NCI-H1436 treated with DMSO at 0.1 percent for 48 hours (cell line): ENCODE data around the gene CCDC192.

ENCODE experiments used
- DNase-seq: peaks from one replicate; lab custom pipeline; 2025; lab: John Stamatoyannopoulos, UW

CCDC192 gene

DNA sequence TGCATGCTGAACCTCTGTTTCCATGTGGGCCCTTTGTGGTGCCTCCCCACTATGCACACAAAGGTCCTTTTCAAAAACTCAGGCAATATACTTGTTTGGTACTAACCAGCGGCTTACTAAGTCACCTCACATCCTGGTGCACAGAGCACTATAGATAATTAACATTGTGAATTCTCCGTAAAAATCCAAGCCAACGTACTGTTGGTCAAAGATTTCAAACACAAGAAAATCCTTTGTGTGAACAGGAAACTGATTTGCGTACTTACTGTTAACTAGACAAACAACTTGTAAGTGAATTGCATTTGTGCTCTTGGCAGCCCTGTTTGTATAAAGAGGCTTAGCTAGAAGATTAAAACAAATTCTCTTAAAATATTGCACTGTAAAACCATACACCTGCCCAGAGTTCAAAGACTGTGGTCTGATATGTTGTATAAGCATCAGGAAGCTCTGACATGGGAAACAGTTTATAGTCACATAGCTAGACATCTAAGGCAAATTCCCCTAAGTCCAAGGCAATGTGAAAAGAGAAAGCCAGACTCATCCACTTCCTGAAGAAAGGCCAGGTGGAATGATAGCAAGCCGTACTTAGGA, 255.3 kb downstream of the CCDC192 start:
- peak; percentile 23 for DNase-seq

DNA sequence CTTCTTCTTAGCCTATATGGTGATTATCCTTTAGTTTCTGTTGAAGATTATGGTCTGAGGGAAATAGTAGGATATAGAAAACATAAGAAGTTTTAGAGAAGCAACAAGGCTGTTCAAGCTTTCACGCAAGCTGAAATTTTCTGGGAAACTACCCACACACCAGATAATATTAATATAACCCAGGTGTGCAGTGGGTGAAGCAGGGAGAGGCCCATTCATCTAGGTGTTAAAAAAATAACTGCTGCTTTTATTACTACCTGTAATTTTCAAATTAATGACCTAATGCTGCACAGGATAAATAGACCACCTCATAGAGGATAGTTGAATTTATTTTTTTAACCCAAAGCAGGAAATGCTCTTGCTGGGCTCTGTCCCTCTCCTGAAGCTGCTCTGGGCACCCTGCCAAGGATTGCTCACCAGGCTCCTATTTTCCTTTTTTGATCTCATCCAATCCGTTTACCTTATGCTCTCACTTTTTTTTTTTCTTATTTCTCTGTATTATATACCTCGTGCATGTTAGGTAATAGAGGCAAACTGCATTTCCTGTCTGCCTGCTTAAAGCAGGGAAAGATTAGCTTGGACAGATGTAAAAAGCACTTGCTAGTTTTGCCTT, 256.1 kb downstream of the CCDC192 start:
- peak; percentile 30 for DNase-seq

GRCh38 chr5:127960270-127960691, 257.1 kb downstream of the CCDC192 start:
- no peak for DNase-seq

DNA sequence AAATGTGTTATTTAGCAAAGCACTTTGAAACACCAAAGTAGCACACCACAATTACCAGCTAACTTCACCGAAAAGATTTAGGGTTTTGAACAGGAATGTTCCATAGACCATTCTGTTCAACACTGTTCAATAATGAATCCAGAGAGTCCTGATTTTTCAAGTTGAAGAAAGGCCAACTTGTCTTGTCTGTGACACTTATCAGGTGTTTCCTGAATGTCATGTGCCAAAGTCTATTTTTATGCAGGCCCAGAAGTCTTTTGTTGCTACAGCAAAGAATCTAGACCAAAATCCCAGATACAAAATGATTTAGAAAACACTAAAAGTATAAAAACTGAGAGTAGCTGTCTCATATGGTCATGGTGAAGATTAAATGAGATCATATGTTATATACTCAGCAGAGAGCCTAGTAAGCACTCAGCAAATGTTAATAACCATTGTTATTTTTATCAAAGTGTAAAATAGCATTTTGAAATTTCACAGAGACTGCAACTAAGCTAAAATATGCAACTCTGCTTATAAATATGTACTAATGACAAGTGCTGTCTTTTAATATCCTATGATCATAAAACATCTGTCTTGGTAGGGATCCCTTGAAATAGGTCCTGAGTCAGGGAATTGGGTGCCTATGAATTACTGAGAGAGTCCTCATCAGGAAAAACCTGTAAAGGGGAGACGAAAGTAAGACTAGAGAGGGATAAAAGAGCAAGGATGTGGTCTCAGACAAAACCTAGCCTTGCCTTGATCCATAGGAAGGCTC, 258.0 kb downstream of the CCDC192 start:
- no peak for DNase-seq

DNA sequence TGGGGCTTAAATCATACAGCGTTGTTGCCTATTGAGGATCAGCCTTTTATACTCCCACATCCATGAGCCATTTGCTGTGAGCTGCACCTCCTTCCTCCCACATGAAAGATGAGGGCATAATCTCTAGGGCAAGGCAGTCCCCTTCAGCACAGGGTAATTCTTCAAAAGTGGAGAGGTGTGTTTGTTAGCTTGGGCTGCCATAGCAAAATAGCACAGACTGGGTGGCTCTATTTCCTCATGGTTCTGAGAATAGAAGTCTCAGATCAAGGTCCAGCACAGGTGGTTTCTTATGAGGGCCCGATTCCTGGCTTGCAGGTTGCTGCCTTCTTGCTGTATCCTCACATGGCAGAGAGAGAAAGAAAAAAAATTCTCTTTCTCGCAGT, 258.6 kb downstream of the CCDC192 start:
- no peak for DNase-seq

GRCh38 chr5:127962491-127962890, 259.3 kb downstream of the CCDC192 start:
- no peak for DNase-seq

GRCh38 chr5:127963233-127963632, 260.0 kb downstream of the CCDC192 start:
- DNase-seq = no peak

DNA sequence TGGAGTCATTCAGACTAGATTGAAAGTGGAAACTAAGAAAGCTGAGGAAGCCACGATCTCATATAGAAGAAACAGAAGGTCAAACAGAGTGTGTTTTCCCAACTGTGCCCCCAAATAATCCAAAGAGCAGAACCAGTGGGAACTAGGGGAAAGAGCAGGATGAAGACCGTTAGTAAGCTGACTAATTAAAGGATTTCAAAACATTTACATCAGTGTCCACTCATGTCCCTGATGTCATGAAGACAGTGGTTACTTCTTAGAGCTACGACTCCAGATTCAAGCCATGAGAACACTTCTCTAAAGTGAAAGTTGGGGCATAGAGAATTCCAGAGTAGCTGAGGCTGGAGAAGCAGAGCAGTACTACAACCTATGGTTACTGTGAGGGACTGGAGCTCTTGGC, 260.7 kb downstream of the CCDC192 start:
- no peak for DNase-seq

DNA sequence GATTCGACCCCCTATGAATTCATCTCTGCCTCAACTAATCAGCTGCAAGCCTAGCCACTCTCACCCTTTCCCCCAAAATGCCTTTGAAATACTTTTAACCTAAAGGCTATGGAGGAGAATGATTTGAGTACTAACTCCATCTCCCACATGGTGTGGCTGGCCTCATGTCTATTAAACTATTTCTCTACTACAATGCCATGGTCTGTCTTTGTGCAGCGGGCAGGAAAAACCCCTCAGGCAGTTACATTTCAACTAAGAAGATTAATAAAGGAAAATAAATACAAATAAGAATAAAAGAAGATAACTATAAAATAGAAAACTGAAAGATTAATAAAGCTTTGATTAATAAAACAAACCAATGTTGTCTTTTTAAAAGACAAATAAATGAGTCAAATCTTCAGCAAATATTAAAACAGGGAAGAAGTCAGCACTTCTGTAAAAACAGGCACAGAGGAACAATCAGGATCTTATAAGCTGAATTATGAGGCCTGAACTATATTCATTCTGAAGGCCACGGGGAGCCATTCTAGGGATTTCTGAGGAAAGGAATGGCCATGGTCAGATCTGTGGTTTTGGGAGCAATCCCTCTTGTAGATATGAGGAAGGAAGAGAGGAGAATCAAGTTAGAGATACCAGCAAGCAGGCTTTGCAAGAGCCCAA, 264.3 kb downstream of the CCDC192 start:
- no peak for DNase-seq

- no peak for DNase-seq
Measured at GRCh38 chr5:127967983-127968592, 264.9 kb downstream of the CCDC192 start.

DNA sequence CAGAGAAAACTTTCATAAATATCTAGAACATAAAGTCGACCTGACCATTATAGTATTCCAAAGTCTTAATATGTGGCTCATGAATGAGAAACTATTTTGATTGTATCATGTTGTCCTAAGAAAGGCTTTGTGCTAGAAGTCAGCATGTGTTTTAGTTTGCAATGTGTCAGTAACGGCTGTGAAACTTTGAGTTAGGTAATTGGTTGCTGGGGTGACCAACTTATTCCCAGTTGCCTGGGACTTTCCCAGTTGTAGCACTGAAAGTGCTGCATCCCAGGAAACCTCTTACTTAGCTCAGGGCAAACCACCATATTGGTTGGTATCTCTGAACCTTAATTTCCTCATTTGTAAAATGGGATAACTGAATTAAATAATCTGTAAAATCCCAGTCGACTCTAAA, 265.8 kb downstream of the CCDC192 start:
- no peak for DNase-seq

DNA sequence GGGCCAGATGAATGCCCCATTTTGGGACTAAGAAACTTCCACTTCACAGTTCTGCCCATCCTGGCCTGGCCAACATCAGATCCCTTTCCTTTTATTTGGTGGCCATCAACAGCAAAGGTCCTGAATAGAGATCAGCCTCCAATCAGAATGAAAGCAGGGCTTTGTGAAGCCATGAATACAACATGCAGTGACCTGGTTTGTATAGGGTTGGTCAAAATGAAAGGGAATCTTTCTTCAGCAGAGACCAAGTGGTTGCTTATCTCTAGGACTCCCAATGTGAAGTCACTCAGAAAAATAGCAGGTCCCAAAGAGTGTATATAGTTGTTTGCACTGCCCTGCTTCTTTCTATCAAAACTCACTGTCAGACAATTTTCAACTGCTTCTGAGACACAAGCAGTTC, 266.5 kb downstream of the CCDC192 start:
- no peak for DNase-seq

DNA sequence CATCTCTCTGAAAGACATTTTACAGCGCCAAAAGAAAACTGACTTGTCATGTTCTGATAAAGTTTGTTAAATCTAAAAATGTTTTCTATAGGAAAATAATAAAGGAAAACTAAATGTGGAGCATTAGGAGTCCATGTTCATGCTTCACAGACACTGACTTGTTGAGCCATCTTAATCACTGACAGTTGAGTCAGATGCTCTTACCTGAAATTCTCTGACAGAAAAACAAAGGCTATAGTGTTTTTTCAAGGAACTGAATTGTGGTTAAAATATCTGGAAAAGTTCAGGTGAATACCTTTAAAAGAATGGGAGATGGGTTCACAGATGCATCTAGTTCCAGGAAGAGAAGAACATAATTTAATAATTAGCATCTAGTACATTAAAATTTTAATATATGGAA, 266.9 kb downstream of the CCDC192 start:
- no peak for DNase-seq

DNA sequence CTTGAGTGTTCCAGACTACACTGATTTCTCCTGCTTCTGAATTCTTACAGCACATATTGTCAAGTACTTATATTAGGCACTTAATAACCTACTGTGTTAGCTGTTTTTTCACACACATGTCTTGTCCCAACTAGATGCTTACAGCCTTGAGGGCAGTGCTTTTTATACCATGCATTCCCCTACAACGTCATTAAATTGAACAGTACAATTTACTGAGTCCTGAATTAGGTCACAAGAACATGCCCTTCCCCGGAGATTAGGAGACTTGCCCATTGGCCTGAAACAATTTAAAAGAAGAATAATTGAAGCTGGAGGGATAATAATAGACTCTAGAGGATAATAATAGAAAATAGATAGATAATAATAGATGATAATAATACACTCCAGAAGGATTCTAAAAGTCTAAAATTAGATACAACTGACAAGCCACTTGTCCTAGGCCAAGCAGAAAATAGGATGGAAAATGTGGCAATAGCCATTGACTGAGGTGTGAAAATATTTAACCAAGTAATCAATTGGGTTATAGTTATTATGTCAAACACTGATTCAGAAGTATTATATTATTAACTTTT, 267.7 kb downstream of the CCDC192 start:
- DNase-seq = no peak

DNA sequence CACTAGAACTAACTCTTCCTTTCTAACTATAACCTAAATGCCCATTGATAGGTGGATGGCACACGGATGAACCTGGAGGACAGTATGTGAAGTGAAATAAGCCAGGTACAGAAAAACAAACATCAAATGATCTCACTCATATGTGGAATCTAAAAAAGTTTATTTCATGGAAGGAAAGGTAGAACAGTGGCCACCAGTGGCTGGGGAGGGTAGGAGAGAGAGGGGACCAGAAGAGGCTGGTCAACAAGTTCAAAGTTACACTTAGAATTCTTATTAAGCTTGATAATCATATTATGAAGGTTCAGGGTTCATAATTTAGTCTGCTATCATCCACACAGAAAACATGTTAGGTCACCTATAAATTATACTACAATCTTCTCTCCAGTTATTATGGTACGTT, 272.8 kb downstream of the CCDC192 start:
- DNase-seq = no peak

GRCh38 chr5:127976525-127976924, 273.3 kb downstream of the CCDC192 start:
- DNase-seq = no peak

- DNase-seq = no peak
Measured at GRCh38 chr5:127976991-127977717, 274.0 kb downstream of the CCDC192 start.

DNA sequence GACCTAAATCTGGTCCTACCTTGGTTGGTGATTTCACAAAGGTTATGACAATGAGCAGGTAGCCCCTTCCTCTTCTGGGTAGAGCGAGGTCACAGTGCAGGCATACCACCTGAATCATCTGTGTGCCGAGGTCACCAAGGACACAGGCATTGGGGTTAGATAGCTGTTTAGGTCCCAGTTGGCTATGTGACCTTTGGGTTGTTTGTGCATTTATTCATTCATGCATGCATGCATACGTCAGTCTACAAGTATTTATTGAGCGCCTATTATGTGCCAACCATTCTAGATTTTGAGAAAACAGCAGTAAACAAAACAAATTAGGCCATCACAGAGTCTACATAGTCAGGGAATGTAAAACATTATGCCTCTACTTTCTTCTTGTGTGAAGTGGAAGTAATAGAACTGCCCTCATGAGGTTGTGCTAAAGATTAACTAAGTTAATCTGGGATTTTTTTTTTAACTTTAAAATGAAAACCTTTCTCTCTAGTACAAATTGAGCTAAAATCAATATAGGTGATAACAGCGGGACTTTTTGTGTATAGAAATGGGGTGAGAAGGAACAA, 275.6 kb downstream of the CCDC192 start:
- no peak for DNase-seq

DNA sequence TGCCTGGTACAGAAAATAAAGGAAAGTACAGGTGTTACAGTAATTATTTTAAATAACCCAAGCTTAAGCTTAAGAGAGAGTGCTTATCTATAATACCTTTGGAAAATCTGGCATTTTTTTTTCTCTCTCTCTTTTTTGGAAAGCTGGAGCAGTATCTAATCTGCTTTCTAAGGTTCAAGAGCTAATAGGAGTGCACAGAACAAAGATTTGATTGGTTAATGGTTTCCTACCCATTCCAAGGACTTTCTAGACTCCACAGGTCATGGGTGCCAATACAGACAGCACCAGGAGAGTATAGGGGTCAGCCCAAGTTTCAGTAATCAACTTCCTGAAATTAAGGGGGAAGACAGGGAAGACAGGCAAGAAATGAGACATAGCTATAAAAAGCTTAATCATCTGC, 276.3 kb downstream of the CCDC192 start:
- no peak for DNase-seq

- DNase-seq = no peak
Measured at GRCh38 chr5:127980843-127981242, 277.7 kb downstream of the CCDC192 start.

GRCh38 chr5:127981498-127981897, 278.3 kb downstream of the CCDC192 start:
- no peak for DNase-seq
